Left ventricle myocardium inferior (tissue), 1 donor: ENCODE data around the gene GSTP1. TPM values are rescaled to one million over a fixed set of nuclear protein-coding genes. Genes with fewer than 3 reads are reported as not detected.

Experiments
- DNase-seq: peaks from one replicate; pipeline ENCODE4 v3.0.0-alpha.2; 2020
- H3K27ac ChIP-seq: fragments of 200-600 bp; replicated peaks from 2 replicates; pipeline ENCODE4 v1.8.0; 2021
- H3K27me3 ChIP-seq: fragments of 200-600 bp; 2 replicates; pipeline ENCODE4 v1.8.0; 2021; ENCODE audit warnings: low read depth
- H3K36me3 ChIP-seq: fragments of 200-600 bp; 2 replicates; pipeline ENCODE4 v1.8.0; 2021
- H3K4me1 ChIP-seq: fragments of 200-600 bp; 2 replicates; pipeline ENCODE4 v1.8.0; 2021
- H3K4me3 ChIP-seq: fragments of 200-600 bp; 2 replicates; pipeline ENCODE4 v1.8.0; 2021; ENCODE audit warnings: mild to moderate bottlenecking, moderate library complexity
- H3K9me3 ChIP-seq: fragments of 200-600 bp; replicated peaks from 2 replicates; pipeline ENCODE4 v1.8.0; 2021
- CTCF ChIP-seq: fragments of 200-600 bp; IDR thresholded peaks from 2 replicates; pipeline ENCODE4 v1.8.0; 2021; ENCODE audit warnings: antibody characterized with exemption, mild to moderate bottlenecking, borderline replicate concordance
- intact Hi-C: fragments of 100-400 bp; cut with micrococcal nuclease; formaldehyde crosslinking; loops from one replicate; pipeline ENCODE4 v1.11.0; 2022
- total RNA-seq: library from RNA; stranded (reverse); fragmentation: NEBNext Ultra II Directional; extraction: Animal tissue kit (Norgen Biotek cat#: 25700); gene quantifications from one replicate; pipeline ENCODE4 v1.2.1, GENCODE V29; 2021
- donor health status: DM: no; HTN: yes; CAD: no; lungs with severe emphysema.

Gene GSTP1
- total RNA-seq, 1 donor from 2014 or later = 313 TPM

- intact Hi-C loops = no loop called here
- Histone ChIP-seq H3K27me3 (peaks cover 43% of the 10 kb centered on the region), H3K9me3 (no peaks in the 10 kb centered on the region), H3K36me3 (no peaks in the 10 kb centered on the region), H3K27ac (no peak overlapping the region), H3K4me1 (no peaks in the 10 kb centered on the region), H3K4me3 (no peak overlapping the region)
- no peak for TF ChIP-seq CTCF
- no peak for DNase-seq
These were observed 6.7 kb upstream of the GSTP1 start for GRCh38 chr11:67576735-67577475.

- Histone ChIP-seq H3K36me3 (no peaks in the 10 kb centered on the region), H3K27me3 (peaks cover 43% of the 10 kb centered on the region), H3K27ac (no peak overlapping the region), H3K4me3 (no peak overlapping the region), H3K9me3 (no peaks in the 10 kb centered on the region), H3K4me1 (peaks cover 5% of the 10 kb centered on the region)
- intact Hi-C loops = no loop called here
- DNase-seq = no peak
- TF ChIP-seq CTCF = no peak
These were observed 5.7 kb upstream of the GSTP1 start for GRCh38 chr11:67577951-67578350.

- Histone ChIP-seq H3K27ac (no peak overlapping the region), H3K4me1 (peaks cover 24% of the 10 kb centered on the region), H3K27me3 (peaks cover 21% of the 10 kb centered on the region), H3K4me3 (no peak overlapping the region), H3K9me3 (no peaks in the 10 kb centered on the region), H3K36me3 (peaks cover 14% of the 10 kb centered on the region)
- TF ChIP-seq CTCF = no peak
- no peak for DNase-seq
- intact Hi-C loops = no loop called here
These were observed 2.1 kb upstream of the GSTP1 start for GRCh38 chr11:67581469-67581868.

- no peak overlapping the region for H3K27ac ChIP-seq
- H3K4me1 ChIP-seq = peaks cover 24% of the 10 kb centered on the region
- intact Hi-C loops = no loop called here
- TF ChIP-seq CTCF = no peak
- H3K27me3 ChIP-seq = peaks cover 16% of the 10 kb centered on the region
- H3K4me3 ChIP-seq = no peak overlapping the region
- H3K9me3 ChIP-seq = no peaks in the 10 kb centered on the region
- peaks cover 17% of the 10 kb centered on the region for H3K36me3 ChIP-seq
- no peak for DNase-seq
These were observed 1.6 kb upstream of the GSTP1 start for GRCh38 chr11:67582011-67582410.

GRCh38 chr11:67584205-67584880 lies 731 bp downstream of the GSTP1 start:
- peaks cover 24% of the 10 kb centered on the region for H3K4me1 ChIP-seq
- H3K4me3 ChIP-seq = peak overlapping the region; percentile 91
- peak; percentile 75 for DNase-seq
- H3K36me3 ChIP-seq = peaks cover 34% of the 10 kb centered on the region
- no peaks in the 10 kb centered on the region for H3K27me3 ChIP-seq
- TF ChIP-seq CTCF = no peak
- H3K9me3 ChIP-seq = no peaks in the 10 kb centered on the region
- H3K27ac ChIP-seq = peak overlapping the region; percentile 99
- intact Hi-C loops = no loop called here
